T-helper 22 cell (primary cell): ENCODE results near the gene KDM4F.
A peak's percentile ranks its signal among the peaks of the same experiment; 100 is the strongest.

Source experiments
- DNase-seq: peaks from one replicate; pipeline ENCODE4 v3.0.0-alpha.2; 2020; ENCODE audit warnings: low read depth

KDM4F gene

DNA sequence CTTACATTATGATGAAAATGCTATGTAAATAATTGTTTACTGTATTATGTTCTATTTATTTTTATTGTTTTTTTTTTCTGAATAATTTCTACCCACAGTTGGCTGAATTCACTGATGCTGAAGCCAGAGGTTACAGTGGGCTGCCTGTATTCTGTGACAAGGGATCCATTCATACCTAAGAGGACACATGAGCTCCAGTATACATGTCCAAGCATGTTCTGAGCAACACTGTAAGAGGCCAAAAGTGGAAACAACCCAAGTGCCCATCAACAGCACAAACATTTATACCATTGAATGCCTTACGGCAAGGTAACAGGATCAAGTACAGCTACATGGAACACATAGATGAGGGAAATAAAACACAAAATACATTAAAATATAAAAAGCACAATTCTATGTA lies 16.1 kb downstream of the KDM4F start:
- no peak for DNase-seq

DNA sequence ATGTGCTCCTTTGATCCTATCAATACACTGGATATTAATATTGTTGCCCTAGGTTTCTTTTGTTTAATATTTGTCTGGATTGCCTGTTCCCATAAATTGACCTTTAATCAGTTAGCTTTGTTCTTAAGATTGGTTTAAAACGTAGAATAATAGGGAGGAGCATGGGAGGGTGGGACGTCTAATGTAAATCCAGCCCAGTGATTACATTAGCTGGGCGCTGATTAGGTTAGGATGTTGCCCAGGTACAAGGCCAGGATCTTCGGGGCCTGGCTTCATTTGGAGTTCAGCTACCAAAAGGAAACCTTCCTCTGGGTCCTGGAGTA lies 17.5 kb downstream of the KDM4F start, which contains the start of gene SRSF8:
SRSF8 (plus strand) TSS at position 204 of the 323 bp plus-strand sequence. CDS start 308 bp downstream, outside the sequence.
- no peak for DNase-seq

DNA sequence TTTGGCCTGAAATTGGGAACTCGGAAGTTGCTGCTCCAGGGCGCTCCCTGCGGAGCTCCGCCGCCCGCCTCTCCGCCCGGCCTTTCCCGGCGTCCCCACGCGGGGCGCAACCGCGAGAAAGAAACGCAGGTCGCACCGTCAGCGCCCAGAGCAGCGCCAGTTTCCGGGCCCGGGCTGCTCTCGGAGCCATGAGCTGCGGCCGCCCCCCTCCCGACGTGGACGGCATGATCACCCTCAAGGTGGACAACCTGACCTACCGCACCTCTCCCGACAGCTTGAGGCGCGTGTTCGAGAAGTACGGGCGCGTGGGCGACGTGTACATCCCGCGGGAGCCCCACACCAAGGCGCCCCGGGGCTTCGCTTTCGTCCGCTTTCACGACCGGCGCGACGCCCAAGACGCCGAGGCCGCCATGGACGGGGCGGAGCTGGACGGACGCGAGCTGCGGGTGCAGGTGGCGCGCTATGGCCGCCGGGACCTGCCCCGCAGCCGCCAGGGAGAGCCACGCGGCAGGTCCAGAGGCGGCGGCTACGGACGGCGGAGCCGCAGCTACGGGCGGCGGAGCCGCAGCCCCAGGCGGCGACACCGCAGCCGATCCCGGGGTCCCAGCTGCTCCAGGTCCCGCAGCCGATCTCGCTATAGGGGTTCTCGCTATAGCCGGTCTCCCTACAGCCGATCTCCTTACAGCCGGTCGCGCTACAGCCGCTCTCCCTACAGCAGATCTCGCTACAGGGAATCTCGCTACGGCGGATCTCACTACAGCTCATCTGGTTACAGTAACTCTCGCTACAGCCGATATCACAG lies 18.0 kb downstream of the KDM4F start:
- DNase-seq, result peak; percentile 53

DNA sequence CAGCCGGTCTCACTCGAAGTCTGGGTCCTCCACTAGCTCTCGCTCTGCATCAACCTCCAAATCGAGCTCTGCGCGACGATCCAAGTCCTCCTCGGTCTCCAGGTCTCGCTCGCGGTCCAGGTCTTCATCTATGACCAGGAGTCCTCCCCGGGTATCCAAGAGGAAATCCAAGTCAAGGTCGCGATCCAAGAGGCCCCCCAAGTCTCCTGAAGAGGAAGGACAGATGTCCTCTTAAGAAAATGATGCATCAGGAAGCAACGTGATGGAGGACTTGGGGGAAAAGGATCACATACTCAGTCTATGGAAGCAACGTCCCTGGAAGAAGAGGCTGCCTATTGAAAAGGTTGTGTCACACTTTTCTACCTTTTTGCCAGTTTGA lies 18.6 kb downstream of the KDM4F start:
- no peak for DNase-seq

GRCh38 chr11:95068549-95068948 lies 19.3 kb downstream of the KDM4F start:
- peak; percentile 66 for DNase-seq

DNA sequence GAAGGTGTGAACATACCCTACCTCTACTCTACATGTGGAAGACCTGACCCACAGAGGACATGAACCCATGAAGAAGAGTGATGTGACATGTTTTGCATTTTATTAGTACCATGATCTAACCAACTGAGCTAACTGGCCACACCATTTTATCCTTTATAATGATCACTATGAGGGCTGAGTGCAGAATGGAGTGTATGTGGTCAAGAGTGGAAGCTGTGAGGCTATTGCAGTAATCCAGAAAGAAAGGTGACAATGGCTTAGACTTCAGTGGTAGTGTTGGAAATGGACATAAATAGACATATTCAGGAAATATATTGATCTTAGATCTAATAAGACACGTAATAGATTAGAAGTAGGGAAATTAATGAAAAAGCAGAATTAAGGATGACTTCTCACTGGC lies 21.2 kb downstream of the KDM4F start:
- no peak for DNase-seq

GRCh38 chr11:95072948-95073347 lies 23.7 kb downstream of the KDM4F start:
- DNase-seq, result no peak

- no peak for DNase-seq
Observed at GRCh38 chr11:95074792-95075563, 25.8 kb downstream of the KDM4F start.

GRCh38 chr11:95076416-95076815 lies 27.2 kb downstream of the KDM4F start:
- no peak for DNase-seq

DNA sequence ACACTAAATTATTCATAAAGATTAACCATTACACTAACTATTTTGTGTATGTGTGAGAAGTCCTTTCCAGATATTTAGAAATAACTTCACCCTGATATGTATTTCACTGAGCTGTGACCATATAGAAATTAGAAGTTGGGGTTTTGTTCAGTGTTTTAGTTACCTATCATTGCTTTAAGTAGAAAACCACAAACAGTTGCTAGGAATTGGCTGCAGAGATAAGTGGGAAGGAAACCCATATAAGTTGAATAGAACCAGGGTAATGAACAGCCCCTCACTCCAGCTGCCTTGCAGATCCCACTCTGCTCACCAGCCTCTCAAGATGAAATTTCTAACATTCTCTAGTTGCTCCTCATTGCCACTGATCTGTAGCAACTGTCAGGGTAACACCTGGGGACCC lies 27.8 kb downstream of the KDM4F start:
- DNase-seq, result no peak

DNA sequence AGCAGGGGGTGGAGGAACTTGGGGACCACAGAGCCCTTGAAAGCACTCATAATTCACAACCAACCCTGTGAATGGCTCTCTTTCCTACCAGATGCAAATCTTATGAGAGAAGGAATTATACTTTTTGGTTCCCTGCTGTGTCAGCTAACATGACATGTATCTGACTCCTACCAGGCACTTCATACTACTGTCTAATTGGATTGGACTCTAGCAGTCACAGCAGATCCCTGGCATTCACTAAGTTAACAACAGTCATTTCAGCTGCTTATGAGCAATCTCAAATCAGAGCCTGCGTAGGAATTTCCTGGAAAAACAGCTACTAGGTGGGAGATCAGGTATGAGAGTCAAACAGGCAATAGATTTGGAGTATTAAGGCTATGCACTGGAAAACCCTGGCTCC lies 29.3 kb downstream of the KDM4F start:
- no peak for DNase-seq

DNA sequence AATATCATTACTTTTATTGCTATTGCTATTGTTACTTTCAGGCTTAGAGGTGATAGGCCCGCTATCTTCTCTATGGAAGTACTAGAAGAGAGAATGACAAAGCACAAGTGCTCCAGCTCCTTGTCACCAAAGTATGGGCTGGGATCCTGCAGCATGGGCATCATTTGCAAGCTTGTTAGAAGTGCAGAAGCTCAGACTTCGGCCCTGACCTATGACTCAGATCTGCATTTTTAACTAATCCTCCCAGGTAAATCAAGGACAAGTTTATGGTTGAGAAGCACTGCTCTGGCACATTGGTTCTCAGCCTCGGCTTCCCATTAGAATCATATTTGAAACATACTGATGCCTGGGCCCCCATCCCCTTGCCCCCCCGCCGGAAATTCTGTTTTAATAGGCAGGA lies 31.8 kb downstream of the KDM4F start:
- no peak for DNase-seq

DNA sequence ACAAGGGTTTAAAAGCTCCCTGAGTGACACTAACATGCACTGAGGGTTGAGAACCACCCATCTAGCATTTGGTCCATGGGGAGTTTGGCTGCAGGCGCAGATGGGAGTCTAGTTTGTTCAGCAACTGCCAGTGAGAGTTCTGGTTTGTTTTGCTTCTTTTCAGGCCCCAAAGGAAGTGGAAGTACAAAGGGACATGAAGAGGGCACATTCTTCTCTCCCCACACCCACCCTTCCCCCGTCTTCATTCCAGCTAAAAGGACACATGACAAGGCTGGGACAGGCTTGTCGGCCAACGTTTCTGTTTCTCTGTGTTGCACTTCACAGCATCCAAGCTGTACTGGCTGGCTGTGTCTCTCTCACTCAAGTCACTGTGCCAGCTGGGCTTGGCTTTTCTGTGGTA lies 32.2 kb downstream of the KDM4F start:
- no peak for DNase-seq

- DNase-seq, result no peak
Observed at GRCh38 chr11:95082576-95083001, 33.4 kb downstream of the KDM4F start.

GRCh38 chr11:95084509-95084908 lies 35.3 kb downstream of the KDM4F start:
- DNase-seq, result no peak

DNA sequence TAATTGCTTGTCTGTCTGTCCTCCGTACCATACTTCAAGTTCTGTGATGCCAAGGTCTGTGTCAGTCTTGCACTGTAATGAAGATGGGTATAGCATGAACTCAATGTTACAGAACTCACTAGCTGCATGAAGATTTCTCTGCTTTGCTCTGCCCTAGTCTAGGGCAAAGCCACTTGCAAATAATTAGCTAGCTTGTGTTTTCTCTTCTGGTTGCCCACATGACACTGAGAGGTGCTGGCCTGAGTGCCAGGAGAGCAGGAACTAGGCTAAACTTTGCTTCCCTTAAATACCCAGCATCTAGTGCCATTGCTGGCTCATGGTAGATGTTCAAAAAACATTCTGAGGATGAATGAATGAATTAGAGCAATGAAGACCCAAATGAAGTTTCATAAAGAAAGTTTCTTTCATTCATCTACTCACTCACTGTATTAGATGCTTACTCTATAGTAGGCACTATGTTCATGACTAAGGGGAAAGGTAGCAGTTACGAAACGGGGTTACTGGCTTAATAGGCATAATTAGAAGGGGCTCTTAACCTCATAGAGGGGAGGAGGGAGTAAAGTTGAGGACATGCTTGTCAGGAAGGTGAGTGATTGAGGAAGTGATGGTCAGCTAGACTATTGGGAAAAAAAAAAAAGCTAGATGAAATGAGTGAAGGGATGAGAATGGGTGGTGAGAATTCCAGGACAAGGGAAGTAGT lies 36.0 kb downstream of the KDM4F start:
- DNase-seq, result no peak

DNA sequence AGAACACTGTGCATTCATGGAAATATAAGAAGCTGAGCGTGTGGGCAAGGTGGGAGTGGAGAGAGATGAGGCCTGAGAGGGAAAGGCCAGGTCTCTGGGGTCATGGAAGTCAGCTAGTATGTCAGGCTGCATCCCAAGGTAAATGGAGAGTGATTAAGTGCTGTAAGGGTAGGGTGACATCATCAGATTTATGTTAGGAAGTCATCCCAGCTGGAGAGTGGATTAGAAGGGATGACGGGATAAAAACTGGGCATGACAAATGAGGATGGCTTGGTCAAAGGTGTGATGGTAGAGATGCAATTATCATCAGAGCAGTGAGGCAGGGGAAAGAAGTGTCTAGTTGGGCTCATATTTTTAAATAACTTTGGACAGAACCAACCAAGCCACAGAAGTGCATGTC lies 36.9 kb downstream of the KDM4F start:
- DNase-seq, result no peak

DNA sequence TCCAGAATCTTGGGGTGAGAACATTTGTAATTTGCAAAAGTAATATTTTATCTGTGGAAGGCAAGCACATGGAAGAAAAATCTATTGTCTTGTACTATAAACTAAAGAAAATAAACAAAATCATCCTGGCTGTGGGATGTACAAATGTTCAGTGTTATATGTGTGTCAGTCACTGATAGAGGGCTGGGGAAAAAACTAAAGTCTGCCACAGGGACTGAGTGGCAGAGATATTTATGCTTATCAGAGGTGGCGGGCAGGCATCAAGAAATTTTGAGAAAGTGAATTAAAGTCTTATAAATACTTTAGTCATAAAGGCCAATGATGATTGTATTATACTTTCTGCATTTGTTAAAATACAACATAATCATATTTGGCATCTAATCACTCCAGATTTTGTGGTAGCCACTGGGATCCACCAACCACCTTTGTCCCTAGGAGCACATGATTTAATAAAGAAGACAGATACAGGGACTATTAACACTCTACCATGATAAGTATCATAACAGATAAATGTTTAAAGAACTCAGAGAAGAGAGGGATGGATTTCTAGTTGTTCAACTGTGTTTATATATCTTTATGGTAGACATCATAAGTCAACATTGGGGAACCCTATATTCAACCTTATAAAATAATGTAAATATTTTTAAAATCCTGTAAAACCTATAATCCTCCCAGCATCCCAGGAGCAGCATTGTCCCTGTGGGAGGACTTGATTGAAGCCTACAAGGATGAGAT lies 37.8 kb downstream of the KDM4F start:
- DNase-seq, result no peak

- no peak for DNase-seq
Observed at GRCh38 chr11:95088946-95089619, 39.9 kb downstream of the KDM4F start.

- DNase-seq, result peak; percentile 71
Observed at GRCh38 chr11:95089620-95090542, 40.7 kb downstream of the KDM4F start, which contains the start of gene ENDOD1. TSS of gene ENDOD1 (plus strand) at chr11:95089846. CDS start at chr11:95089928, 82 bp downstream.
